Central memory CD8-positive, alpha-beta T cell (primary cell): ENCODE data around the gene KLK1.

Experiments
- ATAC-seq: fragments of 150-1000 bp; cut with Tn5 transposase; replicated peaks from 2 replicates; pipeline ENCODE4 v1.10.0; 2022; ENCODE audit warnings: mild to moderate bottlenecking, moderate FRiP score, moderate number of reproducible peaks; ENCODE audit not compliant: poor library complexity, severe bottlenecking; ENCODE audit errors: extremely low read depth
- DNase-seq, 2 donors: peaks; one replicate each; pipeline ENCODE4 v3.0.0; 2021; ENCODE audit warnings: low spot score in 2 of 2
- H3K27ac Mint-ChIP-seq: one replicate; pipeline ENCODE4 v1.8.0; 2022; ENCODE audit warnings: low read depth, mild to moderate bottlenecking, moderate library complexity, mixed read lengths
- H3K27me3 Mint-ChIP-seq: one replicate; pipeline ENCODE4 v1.8.0; 2022; ENCODE audit warnings: mixed read lengths
- H3K36me3 Mint-ChIP-seq: one replicate; pipeline ENCODE4 v1.8.0; 2022; ENCODE audit warnings: mild to moderate bottlenecking, moderate library complexity, mixed read lengths; ENCODE audit not compliant: insufficient read depth
- H3K4me1 Mint-ChIP-seq: one replicate; pipeline ENCODE4 v1.8.0; 2022; ENCODE audit warnings: mixed read lengths
- H3K4me3 Mint-ChIP-seq: one replicate; pipeline ENCODE4 v1.8.0; 2022; ENCODE audit warnings: mild to moderate bottlenecking, moderate library complexity, mixed read lengths
- H3K9me3 Mint-ChIP-seq: one replicate; pipeline ENCODE4 v1.8.0; 2022; ENCODE audit warnings: mixed read lengths

The KLK1 gene

DNA sequence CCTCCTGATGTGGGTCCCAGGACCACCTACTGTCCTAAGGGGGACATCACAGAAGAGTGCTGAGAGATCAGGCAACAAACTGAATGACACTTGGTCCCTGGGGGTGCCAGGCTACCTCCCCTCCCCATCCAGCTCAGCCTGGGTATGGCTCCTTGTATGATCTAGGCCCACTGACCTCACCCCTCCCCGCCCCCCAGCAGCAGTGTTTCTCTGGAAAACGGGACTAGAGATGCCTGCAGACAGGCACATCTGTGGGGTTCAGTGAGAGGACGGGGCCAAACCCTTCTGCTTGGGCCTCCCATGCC lies 24.1 kb downstream of the KLK1 start:
- no peak for ATAC-seq
- H3K36me3 Mint-ChIP-seq, result peaks cover 28% of the 10 kb centered on the region
- H3K4me3 Mint-ChIP-seq, result no peak overlapping the region
- no peak overlapping the region for H3K27ac Mint-ChIP-seq
- no peak for DNase-seq
- peaks cover 20% of the 10 kb centered on the region for H3K4me1 Mint-ChIP-seq
- H3K9me3 Mint-ChIP-seq, result no peaks in the 10 kb centered on the region
- H3K27me3 Mint-ChIP-seq, result no peaks in the 10 kb centered on the region

GRCh38 chr19:50798659-50799546 lies 24.7 kb downstream of the KLK1 start:
- Mint-ChIP-seq H3K4me1 (peaks cover 15% of the 10 kb centered on the region), H3K27ac (no peak overlapping the region), H3K36me3 (peaks cover 26% of the 10 kb centered on the region), H3K27me3 (no peaks in the 10 kb centered on the region), H3K4me3 (no peak overlapping the region), H3K9me3 (no peaks in the 10 kb centered on the region)
- ATAC-seq (no peak), DNase-seq (no peak)

DNA sequence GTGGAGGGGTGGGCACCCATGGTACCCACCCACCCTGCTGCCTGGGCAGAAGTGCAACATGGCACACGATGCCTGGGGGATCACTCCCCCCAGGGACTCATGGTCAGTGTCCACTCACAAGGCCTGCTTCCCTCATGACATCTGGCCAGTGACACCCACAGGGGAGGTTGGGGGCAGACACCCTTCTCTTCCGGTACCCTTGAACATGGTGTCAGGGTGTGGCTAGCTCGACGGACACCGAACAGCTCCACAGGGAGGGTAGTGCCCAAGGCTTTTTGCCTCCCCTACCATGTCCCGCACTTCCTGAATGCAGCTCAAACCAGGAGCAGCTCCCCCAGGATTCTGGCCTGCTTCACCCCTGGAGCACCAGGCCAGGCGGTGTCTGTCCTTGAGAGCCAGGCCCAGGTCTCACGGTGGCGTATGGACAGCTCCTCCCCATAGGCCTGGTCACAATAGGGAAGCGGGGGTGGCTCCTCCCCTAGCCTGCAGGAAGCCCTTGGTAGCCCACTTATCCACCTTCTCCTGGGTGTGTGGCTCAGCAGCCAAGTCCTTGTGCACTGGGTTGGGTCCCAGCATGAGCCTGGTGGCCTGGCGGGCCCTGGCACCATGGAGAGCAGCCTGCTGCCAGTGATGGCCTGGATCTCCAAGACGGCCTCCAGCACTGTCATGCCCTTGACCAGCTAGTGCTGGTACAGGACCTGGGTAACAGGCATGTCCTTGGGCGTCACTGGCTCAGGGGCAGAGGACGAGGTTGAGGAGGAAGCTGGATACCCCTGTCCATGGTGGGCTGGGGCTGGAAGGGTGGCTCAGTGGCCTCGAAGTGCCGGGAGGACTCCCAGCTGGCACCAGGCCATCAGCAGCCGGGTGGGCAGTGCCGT lies 25.6 kb downstream of the KLK1 start:
- Mint-ChIP-seq H3K9me3 (no peaks in the 10 kb centered on the region), H3K4me1 (peaks cover 6% of the 10 kb centered on the region), H3K27ac (no peak overlapping the region), H3K27me3 (no peaks in the 10 kb centered on the region), H3K4me3 (no peak overlapping the region), H3K36me3 (peaks cover 26% of the 10 kb centered on the region)
- no peak for DNase-seq
- ATAC-seq, result no peak

- Mint-ChIP-seq H3K4me3 (no peak overlapping the region), H3K27ac (no peak overlapping the region), H3K36me3 (peaks cover 26% of the 10 kb centered on the region), H3K4me1 (no peaks in the 10 kb centered on the region), H3K9me3 (no peaks in the 10 kb centered on the region), H3K27me3 (no peaks in the 10 kb centered on the region)
- ATAC-seq (no peak), DNase-seq (no peak)
Measured at GRCh38 chr19:50797429-50797780, 26.2 kb downstream of the KLK1 start.

- no peaks in the 10 kb centered on the region for H3K9me3 Mint-ChIP-seq
- ATAC-seq (no peak), DNase-seq (no peak)
- H3K4me3 Mint-ChIP-seq, result no peak overlapping the region
- H3K36me3 Mint-ChIP-seq, result peaks cover 23% of the 10 kb centered on the region
- H3K4me1 Mint-ChIP-seq, result no peaks in the 10 kb centered on the region
- H3K27ac Mint-ChIP-seq, result no peak overlapping the region
- no peaks in the 10 kb centered on the region for H3K27me3 Mint-ChIP-seq
Measured at GRCh38 chr19:50796634-50797428, 26.8 kb downstream of the KLK1 start.

DNA sequence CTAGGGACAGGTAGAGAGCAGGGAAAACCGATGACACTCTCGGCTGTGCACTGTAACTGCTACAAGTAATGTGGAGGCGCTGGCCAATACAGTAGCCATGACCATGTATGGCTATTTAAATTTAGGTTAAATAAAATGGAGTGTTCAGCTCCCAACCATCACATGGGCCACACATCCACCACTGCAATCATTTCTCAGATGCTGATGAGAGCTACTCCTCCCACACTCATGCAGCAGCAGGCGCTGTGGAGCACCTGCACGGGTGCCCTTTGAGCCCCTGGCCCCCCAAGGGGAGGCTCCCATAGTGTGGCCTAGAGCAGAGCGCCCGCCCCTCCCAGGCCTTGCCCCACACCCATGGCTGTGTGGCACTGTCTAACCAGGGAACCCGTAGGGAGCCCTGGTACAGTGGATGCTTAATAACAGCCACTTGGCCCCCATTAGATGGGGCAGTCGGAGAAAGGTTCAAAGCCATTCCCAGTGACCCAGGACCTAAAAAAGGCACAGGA lies 27.4 kb downstream of the KLK1 start:
- peaks cover 22% of the 10 kb centered on the region for H3K36me3 Mint-ChIP-seq
- DNase-seq, result no peak
- H3K4me1 Mint-ChIP-seq, result no peaks in the 10 kb centered on the region
- H3K9me3 Mint-ChIP-seq, result no peaks in the 10 kb centered on the region
- no peak overlapping the region for H3K4me3 Mint-ChIP-seq
- ATAC-seq, result no peak
- no peaks in the 10 kb centered on the region for H3K27me3 Mint-ChIP-seq
- no peak overlapping the region for H3K27ac Mint-ChIP-seq

- Mint-ChIP-seq H3K4me3 (no peak overlapping the region), H3K27me3 (no peaks in the 10 kb centered on the region), H3K9me3 (no peaks in the 10 kb centered on the region), H3K4me1 (no peaks in the 10 kb centered on the region), H3K36me3 (peaks cover 21% of the 10 kb centered on the region), H3K27ac (no peak overlapping the region)
- no peak for DNase-seq
- no peak for ATAC-seq
Measured at GRCh38 chr19:50795664-50796073, 27.9 kb downstream of the KLK1 start.

DNA sequence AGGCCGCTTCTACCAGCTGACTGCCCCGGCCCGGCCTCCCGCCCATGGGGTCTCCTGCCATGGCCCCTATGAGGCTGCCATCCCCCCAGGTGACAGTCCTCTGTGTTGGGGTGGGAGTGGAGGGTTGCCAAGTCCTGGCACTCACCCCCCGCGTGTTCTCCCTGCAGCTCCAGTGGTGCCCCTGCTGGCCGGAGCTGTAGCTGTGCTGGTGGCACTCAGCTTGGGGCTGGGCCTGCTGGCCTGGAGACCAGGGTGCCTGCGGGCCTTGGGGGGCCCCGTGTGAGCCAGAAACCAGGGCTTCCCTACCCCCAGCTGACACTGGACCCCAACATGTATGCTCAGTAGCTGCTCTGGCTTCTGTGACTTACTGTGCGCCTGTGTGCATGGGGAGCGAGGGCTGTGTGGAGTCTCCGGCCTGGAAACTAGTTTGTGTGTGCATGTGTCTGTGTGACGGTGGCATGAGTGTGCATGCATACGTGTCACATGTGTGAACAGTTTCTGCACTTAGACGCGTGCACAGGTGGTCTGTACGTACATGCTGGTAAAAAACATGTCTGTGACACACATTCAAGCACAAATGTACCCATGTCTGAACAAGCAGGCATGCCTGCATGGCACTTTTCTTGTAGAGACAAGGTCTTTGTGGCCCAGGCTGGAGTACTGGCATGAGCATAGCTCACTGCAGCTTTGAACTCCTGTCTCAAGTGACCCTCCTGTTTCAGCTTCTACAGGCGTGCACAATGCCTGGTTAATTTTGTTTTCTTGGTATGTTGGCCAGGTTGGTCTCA lies 28.5 kb downstream of the KLK1 start:
- Mint-ChIP-seq H3K4me3 (no peak overlapping the region), H3K27me3 (no peaks in the 10 kb centered on the region), H3K27ac (no peak overlapping the region), H3K4me1 (no peaks in the 10 kb centered on the region), H3K9me3 (no peaks in the 10 kb centered on the region), H3K36me3 (peaks cover 21% of the 10 kb centered on the region)
- DNase-seq (no peak), ATAC-seq (no peak)

- Mint-ChIP-seq H3K9me3 (no peaks in the 10 kb centered on the region), H3K4me1 (no peaks in the 10 kb centered on the region), H3K4me3 (no peak overlapping the region), H3K36me3 (peaks cover 17% of the 10 kb centered on the region), H3K27ac (no peak overlapping the region), H3K27me3 (no peaks in the 10 kb centered on the region)
- DNase-seq, result no peak
- ATAC-seq, result no peak
Measured at GRCh38 chr19:50794074-50794875, 29.3 kb downstream of the KLK1 start.

- Mint-ChIP-seq H3K4me1 (no peaks in the 10 kb centered on the region), H3K9me3 (no peaks in the 10 kb centered on the region), H3K36me3 (peaks cover 16% of the 10 kb centered on the region), H3K4me3 (no peak overlapping the region), H3K27me3 (no peaks in the 10 kb centered on the region), H3K27ac (no peak overlapping the region)
- DNase-seq (no peak), ATAC-seq (no peak)
Measured at GRCh38 chr19:50793558-50794065, 30.0 kb downstream of the KLK1 start.
